ENCODE results near the gene MTUS2. TPM values are rescaled to one million over a fixed set of nuclear protein-coding genes. Genes with fewer than 3 reads are reported as not detected.
A peak's percentile ranks its signal among the peaks of the same experiment; 100 is the strongest.

Gene MTUS2
- total RNA-seq, 1 donor from 2014 or later = 0.41 TPM

DNA sequence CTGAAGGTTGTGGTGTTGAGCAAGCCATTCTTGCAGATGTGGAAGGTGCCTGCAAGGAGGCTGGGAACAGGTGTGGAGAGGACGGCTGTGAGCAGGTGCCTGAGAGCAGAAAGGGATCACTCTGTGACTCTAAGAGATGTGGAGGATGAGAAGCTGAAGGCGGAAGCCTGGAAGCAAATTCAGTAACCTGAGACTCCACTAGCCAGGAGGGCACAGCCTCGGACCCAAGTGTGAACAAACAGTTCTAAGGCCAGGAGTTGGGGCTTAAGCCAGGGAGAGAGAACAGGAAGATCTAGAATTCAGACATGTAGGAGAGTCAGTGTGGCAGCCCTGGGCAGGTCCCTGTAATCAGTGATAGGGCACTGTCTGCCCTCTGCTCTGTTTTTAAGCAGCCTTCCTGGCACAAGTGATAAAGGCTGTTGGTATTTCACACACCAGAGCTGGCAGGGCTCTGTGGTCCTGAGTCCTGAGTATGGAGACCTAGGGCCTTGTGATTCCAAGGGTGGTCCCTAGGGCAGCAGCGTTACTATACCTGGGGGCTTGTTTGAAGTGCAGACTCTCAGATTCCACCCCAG lies 644.1 kb downstream of the MTUS2 start:
- TF ChIP-seq, protein P1, sequence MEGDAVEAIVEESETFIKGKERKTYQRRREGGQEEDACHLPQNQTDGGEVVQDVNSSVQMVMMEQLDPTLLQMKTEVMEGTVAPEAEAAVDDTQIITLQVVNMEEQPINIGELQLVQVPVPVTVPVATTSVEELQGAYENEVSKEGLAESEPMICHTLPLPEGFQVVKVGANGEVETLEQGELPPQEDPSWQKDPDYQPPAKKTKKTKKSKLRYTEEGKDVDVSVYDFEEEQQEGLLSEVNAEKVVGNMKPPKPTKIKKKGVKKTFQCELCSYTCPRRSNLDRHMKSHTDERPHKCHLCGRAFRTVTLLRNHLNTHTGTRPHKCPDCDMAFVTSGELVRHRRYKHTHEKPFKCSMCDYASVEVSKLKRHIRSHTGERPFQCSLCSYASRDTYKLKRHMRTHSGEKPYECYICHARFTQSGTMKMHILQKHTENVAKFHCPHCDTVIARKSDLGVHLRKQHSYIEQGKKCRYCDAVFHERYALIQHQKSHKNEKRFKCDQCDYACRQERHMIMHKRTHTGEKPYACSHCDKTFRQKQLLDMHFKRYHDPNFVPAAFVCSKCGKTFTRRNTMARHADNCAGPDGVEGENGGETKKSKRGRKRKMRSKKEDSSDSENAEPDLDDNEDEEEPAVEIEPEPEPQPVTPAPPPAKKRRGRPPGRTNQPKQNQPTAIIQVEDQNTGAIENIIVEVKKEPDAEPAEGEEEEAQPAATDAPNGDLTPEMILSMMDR (IDR thresholded peaks at IDR 0.05) = no peak
- Histone ChIP-seq H3K27ac (no peak overlapping the region), H3K4me3 (no peak overlapping the region), H3K4me1 (no peaks in the 10 kb centered on the region), H3K27me3 (peaks cover 6% of the 10 kb centered on the region), H3K9me3 (no peaks in the 10 kb centered on the region), H3K36me3 (no peaks in the 10 kb centered on the region)
- ATAC-seq = no peak
- DNase-seq = no peak
- intact Hi-C loops (cut with DNase I) = no loop called here

DNA sequence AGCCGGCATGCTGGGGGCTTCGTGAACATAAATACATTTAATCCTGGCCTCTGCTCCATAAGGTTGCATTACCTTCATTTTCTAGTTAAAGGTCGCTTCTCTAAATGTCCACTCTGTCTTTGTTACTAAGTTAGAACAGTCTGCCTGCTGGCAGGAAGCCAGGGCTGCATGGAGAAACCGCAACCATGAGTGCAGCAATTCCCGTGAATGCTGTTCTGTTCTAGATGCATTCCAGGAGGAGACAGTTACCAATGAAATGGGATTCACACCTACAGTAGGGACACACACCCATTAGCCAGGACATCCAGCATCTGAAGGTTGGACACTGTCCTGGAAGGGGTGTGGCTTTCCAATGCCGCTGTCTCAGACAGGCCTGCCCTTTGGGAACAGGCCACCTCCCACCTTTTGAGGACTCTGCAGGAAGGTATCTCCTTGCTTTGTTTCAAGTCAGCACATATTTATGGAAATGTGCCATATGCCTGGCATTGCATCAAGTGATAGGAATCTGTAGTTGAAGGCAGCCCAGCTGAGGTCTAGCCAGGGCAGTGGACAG lies 645.7 kb downstream of the MTUS2 start:
- ATAC-seq = peak; percentile 39
- H3K27ac ChIP-seq = no peak overlapping the region
- no peaks in the 10 kb centered on the region for H3K36me3 ChIP-seq
- H3K27me3 ChIP-seq = peaks cover 6% of the 10 kb centered on the region
- no peak overlapping the region for H3K4me3 ChIP-seq
- TF ChIP-seq, protein P1 (IDR thresholded peaks at IDR 0.05) = no peak
- no peaks in the 10 kb centered on the region for H3K9me3 ChIP-seq
- no peak for DNase-seq
- intact Hi-C loops (cut with DNase I) = no loop called here
- no peaks in the 10 kb centered on the region for H3K4me1 ChIP-seq

DNA sequence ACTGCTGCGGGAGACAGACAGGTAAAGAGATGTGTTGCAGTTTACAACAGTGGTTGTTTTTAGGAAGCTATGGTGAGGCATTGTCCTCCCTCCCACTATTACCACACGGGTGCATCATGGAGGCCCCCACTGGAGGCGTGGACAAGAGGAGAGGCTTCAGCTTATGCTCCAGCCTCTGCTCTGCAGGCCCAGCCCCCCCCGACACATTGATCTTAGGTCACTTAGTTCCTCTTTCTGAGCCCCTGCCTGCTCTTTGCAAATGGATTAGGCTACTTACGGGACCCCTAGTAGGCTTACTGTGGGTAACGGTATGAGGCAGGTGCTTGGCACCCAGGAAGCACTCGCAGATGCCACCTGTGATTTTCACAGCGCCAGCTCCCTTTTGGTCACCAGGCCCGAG lies 651.4 kb downstream of the MTUS2 start:
- intact Hi-C loops (cut with DNase I) = no loop called here
- ATAC-seq (no peak), DNase-seq (no peak)
- TF ChIP-seq, protein P1 (IDR thresholded peaks at IDR 0.05) = no peak
- H3K36me3 ChIP-seq = no peaks in the 10 kb centered on the region
- H3K9me3 ChIP-seq = no peaks in the 10 kb centered on the region
- no peak overlapping the region for H3K27ac ChIP-seq
- no peak overlapping the region for H3K4me3 ChIP-seq
- no peaks in the 10 kb centered on the region for H3K4me1 ChIP-seq
- H3K27me3 ChIP-seq = peaks cover 3% of the 10 kb centered on the region

GRCh38 chr13:29472332-29472961 lies 652.3 kb downstream of the MTUS2 start:
- Histone ChIP-seq H3K27me3 (peaks cover 3% of the 10 kb centered on the region), H3K4me3 (no peak overlapping the region), H3K9me3 (no peaks in the 10 kb centered on the region), H3K36me3 (no peaks in the 10 kb centered on the region), H3K27ac (no peak overlapping the region), H3K4me1 (no peaks in the 10 kb centered on the region)
- intact Hi-C loops (cut with DNase I) = no loop called here
- peak; percentile 72 for ATAC-seq
- TF ChIP-seq, protein P1 (IDR thresholded peaks at IDR 0.05) = peak; percentile 73
- DNase-seq = no peak

GRCh38 chr13:29473166-29473565 lies 653.0 kb downstream of the MTUS2 start:
- Histone ChIP-seq H3K4me3 (no peak overlapping the region), H3K36me3 (no peaks in the 10 kb centered on the region), H3K27ac (no peak overlapping the region), H3K4me1 (no peaks in the 10 kb centered on the region), H3K9me3 (no peaks in the 10 kb centered on the region), H3K27me3 (peaks cover 6% of the 10 kb centered on the region)
- DNase-seq (no peak), ATAC-seq (no peak)
- TF ChIP-seq, protein P1 (IDR thresholded peaks at IDR 0.05) = no peak
- intact Hi-C loops (cut with DNase I) = no loop called here
